Ammon's horn (tissue), 1 donor: ENCODE data around the gene ANAPC5.
"Not testable (repeated sequence)": the region's sequence is repeated elsewhere in the genome, so short reads cannot be mapped to it uniquely, and the experiment has no call there.

ENCODE experiments used
- DNase-seq: peaks from one replicate; pipeline ENCODE4 v3.0.0-alpha.2; 2016; ENCODE audit warnings: low spot score

ANAPC5 gene

GRCh38 chr12:121351820-121352681 lies at the start of gene ANAPC5:
TSS of gene ANAPC5 (minus strand) at chr12:121352411. CDS start at chr12:121352340, 71 bp downstream.
- DNase-seq: peak; percentile 98

GRCh38 chr12:121400332-121401139 lies 48.3 kb upstream of the ANAPC5 start:
- peak; percentile 25 for DNase-seq

- peak; percentile 98 for DNase-seq
Measured at GRCh38 chr12:121399391-121400331, 47.5 kb upstream of the ANAPC5 start, which contains the start of gene RNF34. TSS of gene RNF34 (plus strand) at chr12:121400118. CDS start at chr12:121400213, 95 bp downstream.

GRCh38 chr12:121398355-121398754 lies 46.1 kb upstream of the ANAPC5 start:
- no peak for DNase-seq

GRCh38 chr12:121397521-121397920 lies 45.3 kb upstream of the ANAPC5 start:
- no peak for DNase-seq

GRCh38 chr12:121392325-121392716 lies 40.1 kb upstream of the ANAPC5 start:
- DNase-seq: no peak

GRCh38 chr12:121391619-121392324 lies 39.6 kb upstream of the ANAPC5 start:
- peak; percentile 4 for DNase-seq

- no peak for DNase-seq
Measured at GRCh38 chr12:121390856-121391255, 38.6 kb upstream of the ANAPC5 start.

GRCh38 chr12:121388421-121388981 lies 36.3 kb upstream of the ANAPC5 start:
- no peak for DNase-seq

GRCh38 chr12:121384891-121385290 lies 32.7 kb upstream of the ANAPC5 start:
- not testable (repeated sequence) for DNase-seq

GRCh38 chr12:121383601-121384021 lies 31.4 kb upstream of the ANAPC5 start:
- no peak for DNase-seq

GRCh38 chr12:121379945-121380344 lies 27.7 kb upstream of the ANAPC5 start:
- DNase-seq: no peak

GRCh38 chr12:121378736-121379135 lies 26.5 kb upstream of the ANAPC5 start:
- DNase-seq: no peak

GRCh38 chr12:121376754-121377697 lies 24.8 kb upstream of the ANAPC5 start:
- no peak for DNase-seq

GRCh38 chr12:121374945-121375584 lies 22.9 kb upstream of the ANAPC5 start:
- not testable (repeated sequence) for DNase-seq

- DNase-seq: not testable (repeated sequence)
Measured at GRCh38 chr12:121374336-121374735, 22.1 kb upstream of the ANAPC5 start.

GRCh38 chr12:121373755-121374154 lies 21.5 kb upstream of the ANAPC5 start:
- DNase-seq: no peak

- DNase-seq: no peak
Measured at GRCh38 chr12:121371404-121371803, 19.2 kb upstream of the ANAPC5 start.

GRCh38 chr12:121366063-121366459 lies 13.8 kb upstream of the ANAPC5 start:
- DNase-seq: no peak
